Stimulated activated CD4-positive, alpha-beta T cell treated with anti-CD3 and anti-CD28 coated beads, Interleukin-4, amount 100 ng/mL, for 24 hours (primary cell): Measurements from ENCODE around the gene RAB13.

Source experiments
- DNase-seq: peaks from one replicate; pipeline ENCODE4 v3.0.0-alpha.2; 2020

The RAB13 gene

GRCh38 chr1:153932156-153933131, 53.7 kb downstream of the RAB13 start:
- DNase-seq = no peak
